ENCODE data around the gene ALKBH3. TPM values are rescaled to one million over a fixed set of nuclear protein-coding genes. Genes with fewer than 3 reads are reported as not detected.

ALKBH3 gene
- polyA plus RNA-seq, 1 experiment: 36.5 TPM

GRCh38 chr11:43919852-43920597, 39.4 kb downstream of the ALKBH3 start:
- Histone ChIP-seq H3K27ac (ENCODE audit: low read depth, low read length) (peak overlapping the region; percentile 91), H3K4me3 (ENCODE audit: low read depth, low read length) (no peak overlapping the region), H3K9me3 (ENCODE audit: control insufficient read depth, insufficient read depth, low read length) (no peaks in the 10 kb centered on the region), H3K27me3 (ENCODE audit: control insufficient read depth, insufficient read depth, low read length) (no peaks in the 10 kb centered on the region)
- TF ChIP-seq CTCF (IDR thresholded peaks at IDR 0.05; ENCODE audit: low read depth, low read length): no peak
- CTCF ChIA-PET: interaction anchor here (0.7 to 2.9 kb wide), 7 partner anchors 15 to 214 kb away, joined by 3 to 15 read pairs (median 6); partner anchors contain the start of gene ACCS
- DNase-seq (ENCODE audit: low read depth, low spot score): peak; percentile 51
- POLR2A ChIA-PET: interaction anchor here (0.6 to 1.2 kb wide), 2 partner anchors 22 to 68 kb away, joined by 4 to 10 read pairs; partner anchors contain the start of gene C11orf96

DNA sequence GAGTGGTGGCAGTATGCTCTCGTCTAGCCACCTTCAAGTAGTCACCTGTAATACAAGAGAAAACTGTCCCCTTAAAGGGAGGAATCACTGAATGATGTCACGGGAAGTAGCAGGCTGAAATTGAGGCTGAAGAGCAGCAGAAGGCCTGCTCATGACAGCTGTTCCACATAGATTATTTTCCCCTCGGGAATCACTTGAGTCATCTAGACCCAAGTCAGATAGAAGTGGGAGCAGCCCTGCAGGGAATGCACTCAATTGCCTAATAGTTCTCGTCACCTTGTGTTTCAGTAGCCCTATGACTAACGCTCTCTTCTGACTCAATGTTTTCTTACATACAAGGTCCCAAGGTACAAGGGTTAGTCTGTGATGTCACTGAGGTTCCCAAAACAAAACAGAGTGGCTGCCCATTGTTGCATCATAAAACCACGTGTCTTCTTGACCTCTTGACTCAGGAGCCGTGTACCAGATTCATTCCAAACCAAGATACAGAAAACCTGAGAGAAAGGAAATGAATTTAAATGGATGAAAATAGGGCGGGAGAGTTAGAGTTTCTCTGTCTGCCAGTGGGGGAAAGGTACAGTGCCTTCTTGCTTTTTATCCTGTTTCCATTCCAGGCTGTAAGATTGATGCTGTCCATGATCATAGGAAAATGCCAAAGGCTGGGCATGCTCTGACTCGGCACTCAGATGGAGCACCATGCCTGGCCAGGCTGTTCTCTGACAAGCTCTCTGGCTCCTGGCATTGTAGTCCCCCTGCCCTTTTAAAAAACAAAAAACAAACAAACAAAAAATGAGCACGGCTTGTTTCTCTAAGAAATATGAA, 40.2 kb downstream of the ALKBH3 start:
- Histone ChIP-seq H3K27me3 (ENCODE audit: control insufficient read depth, insufficient read depth, low read length) (no peaks in the 10 kb centered on the region), H3K4me3 (ENCODE audit: low read depth, low read length) (no peak overlapping the region), H3K27ac (ENCODE audit: low read depth, low read length) (peak overlapping the region; percentile 95), H3K9me3 (ENCODE audit: control insufficient read depth, insufficient read depth, low read length) (no peaks in the 10 kb centered on the region)
- TF ChIP-seq CTCF (IDR thresholded peaks at IDR 0.05; ENCODE audit: low read depth, low read length): no peak
- ChIA-PET CTCF (interaction anchor here (1.6 to 2.9 kb wide), 4 partner anchors 10 to 31 kb away, joined by 4 to 15 read pairs (median 8); no protein-coding TSS in a partner anchor), POLR2A (interaction anchor here (0.6 to 1.2 kb wide), 3 partner anchors 21 to 68 kb away, joined by 4 to 10 read pairs (median 6); partner anchors contain the start of gene C11orf96)
- peak; percentile 99 for DNase-seq (ENCODE audit: low read depth, low spot score)

GRCh38 chr11:43921561-43922294, 41.1 kb downstream of the ALKBH3 start:
- Histone ChIP-seq H3K4me3 (ENCODE audit: low read depth, low read length) (no peak overlapping the region), H3K27ac (ENCODE audit: low read depth, low read length) (no peak overlapping the region), H3K27me3 (ENCODE audit: control insufficient read depth, insufficient read depth, low read length) (no peaks in the 10 kb centered on the region), H3K9me3 (ENCODE audit: control insufficient read depth, insufficient read depth, low read length) (no peaks in the 10 kb centered on the region)
- ChIA-PET POLR2A (interaction anchor here (0.6 to 3.0 kb wide), 2 partner anchors 12 to 66 kb away, joined by 6 to 13 read pairs; no protein-coding TSS in a partner anchor), CTCF (interaction anchor here (0.7 to 1.7 kb wide), 2 partner anchors 9 to 32 kb away, joined by 4 read pairs; no protein-coding TSS in a partner anchor)
- no peak for DNase-seq (ENCODE audit: low read depth, low spot score)
- TF ChIP-seq CTCF (IDR thresholded peaks at IDR 0.05; ENCODE audit: low read depth, low read length): no peak

GRCh38 chr11:43922295-43922648, 41.6 kb downstream of the ALKBH3 start:
- Histone ChIP-seq H3K9me3 (ENCODE audit: control insufficient read depth, insufficient read depth, low read length) (no peaks in the 10 kb centered on the region), H3K4me3 (ENCODE audit: low read depth, low read length) (no peak overlapping the region), H3K27ac (ENCODE audit: low read depth, low read length) (peak overlapping the region; percentile 95), H3K27me3 (ENCODE audit: control insufficient read depth, insufficient read depth, low read length) (no peaks in the 10 kb centered on the region)
- DNase-seq (ENCODE audit: low read depth, low spot score): no peak
- ChIA-PET CTCF (interaction anchor here (0.7 to 1.7 kb wide), 3 partner anchors 8 to 71 kb away, joined by 4 read pairs; no protein-coding TSS in a partner anchor), POLR2A (interaction anchor here (3.0 kb wide), 1 partner anchor 11 kb away, joined by 13 read pairs; no protein-coding TSS in a partner anchor)
- no peak for TF ChIP-seq CTCF (IDR thresholded peaks at IDR 0.05; ENCODE audit: low read depth, low read length)

Measured in AG04450 (cell line).